RWPE2 (cell line): Measurements from ENCODE around the gene HIPK2.

Source experiments
- ATAC-seq: fragments of 200-7000 bp; cut with Tn5 transposase; 3 replicates; pipeline ENCODE4 v1.9.1; 2021; ENCODE audit warnings: low read depth
- DNase-seq: peaks from one replicate; pipeline ENCODE4 v3.0.0-alpha.2; 2020; ENCODE audit warnings: low spot score
- H3K27ac ChIP-seq: fragments of 450-650 bp; 2 replicates; pipeline ENCODE4 v1.5.1; 2017; ENCODE audit warnings: mild to moderate bottlenecking; ENCODE audit not compliant: poor library complexity, severe bottlenecking
- H3K27me3 ChIP-seq: fragments of 250-450 bp; sonication (Bioruptor Pico); 2 replicates; pipeline ENCODE4 v1.5.1; 2021; ENCODE audit warnings: mild to moderate bottlenecking, moderate library complexity; ENCODE audit not compliant: insufficient read depth, poor library complexity, severe bottlenecking
- H3K36me3 ChIP-seq: fragments of 250-450 bp; sonication (Bioruptor Pico); 2 replicates; pipeline ENCODE4 v1.5.1; 2020; ENCODE audit warnings: low read depth, mild to moderate bottlenecking, moderate library complexity
- H3K4me1 ChIP-seq: fragments of 250-450 bp; sonication (Bioruptor Pico); 2 replicates; pipeline ENCODE4 v1.5.1; 2021; ENCODE audit warnings: mild to moderate bottlenecking, moderate library complexity; ENCODE audit not compliant: insufficient read depth, poor library complexity, severe bottlenecking
- H3K4me3 ChIP-seq: fragments of 250-450 bp; sonication (Bioruptor Pico); 2 replicates; pipeline ENCODE4 v1.5.1; 2021; ENCODE audit warnings: mild to moderate bottlenecking, moderate library complexity; ENCODE audit not compliant: severe bottlenecking
- H3K9me3 ChIP-seq: fragments of 250-450 bp; sonication (Bioruptor Pico); 2 replicates; pipeline ENCODE4 v1.5.1; 2021; ENCODE audit warnings: mild to moderate bottlenecking, moderate library complexity; ENCODE audit not compliant: severe bottlenecking
- TF ChIP-seq, protein P1 (sequence below): fragments of 450-650 bp; IDR thresholded peaks from one replicate; pipeline ENCODE4 v1.5.1; 2017; ENCODE audit warnings: mild to moderate bottlenecking, moderate library complexity; ENCODE audit not compliant: poor library complexity, severe bottlenecking

HIPK2 gene

DNA sequence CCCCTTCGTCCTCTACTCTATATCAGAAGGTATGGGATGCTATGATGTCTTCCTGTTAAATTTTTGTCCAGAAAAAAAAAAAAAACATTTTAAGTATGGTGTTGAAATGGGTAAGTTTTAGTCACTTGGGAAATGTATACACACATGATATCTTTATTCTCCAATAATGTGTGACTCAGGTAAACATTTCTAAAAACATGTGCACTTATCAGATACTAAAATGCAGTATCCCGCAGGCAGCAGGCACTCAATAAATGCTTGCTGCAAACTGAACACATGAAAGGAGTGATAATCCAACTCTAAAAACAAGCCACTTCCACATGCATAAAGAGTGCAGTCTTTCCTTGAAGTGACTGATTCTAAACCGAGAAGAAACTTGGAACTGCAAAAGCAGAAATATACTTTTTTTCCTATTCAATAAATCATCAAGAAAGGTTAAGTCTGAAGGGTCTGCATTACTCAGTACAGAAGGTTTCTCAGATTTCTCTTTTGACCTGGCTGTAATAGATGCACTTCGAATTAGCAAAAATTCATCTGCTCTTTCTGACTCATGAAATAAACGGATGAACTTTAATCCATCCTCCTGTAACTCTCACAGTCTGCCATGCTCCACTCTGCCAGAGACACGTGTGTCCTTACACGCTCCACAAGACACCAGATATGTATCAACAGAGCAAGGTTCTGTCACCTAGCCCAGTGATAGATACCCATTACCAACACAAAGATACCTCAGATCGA lies 84.0 kb downstream of the HIPK2 start:
- no peak for DNase-seq
- no peak for ATAC-seq
- TF ChIP-seq, protein P1, sequence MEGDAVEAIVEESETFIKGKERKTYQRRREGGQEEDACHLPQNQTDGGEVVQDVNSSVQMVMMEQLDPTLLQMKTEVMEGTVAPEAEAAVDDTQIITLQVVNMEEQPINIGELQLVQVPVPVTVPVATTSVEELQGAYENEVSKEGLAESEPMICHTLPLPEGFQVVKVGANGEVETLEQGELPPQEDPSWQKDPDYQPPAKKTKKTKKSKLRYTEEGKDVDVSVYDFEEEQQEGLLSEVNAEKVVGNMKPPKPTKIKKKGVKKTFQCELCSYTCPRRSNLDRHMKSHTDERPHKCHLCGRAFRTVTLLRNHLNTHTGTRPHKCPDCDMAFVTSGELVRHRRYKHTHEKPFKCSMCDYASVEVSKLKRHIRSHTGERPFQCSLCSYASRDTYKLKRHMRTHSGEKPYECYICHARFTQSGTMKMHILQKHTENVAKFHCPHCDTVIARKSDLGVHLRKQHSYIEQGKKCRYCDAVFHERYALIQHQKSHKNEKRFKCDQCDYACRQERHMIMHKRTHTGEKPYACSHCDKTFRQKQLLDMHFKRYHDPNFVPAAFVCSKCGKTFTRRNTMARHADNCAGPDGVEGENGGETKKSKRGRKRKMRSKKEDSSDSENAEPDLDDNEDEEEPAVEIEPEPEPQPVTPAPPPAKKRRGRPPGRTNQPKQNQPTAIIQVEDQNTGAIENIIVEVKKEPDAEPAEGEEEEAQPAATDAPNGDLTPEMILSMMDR: no peak
- Histone ChIP-seq H3K9me3 (no peaks in the 10 kb centered on the region), H3K36me3 (peaks cover 8% of the 10 kb centered on the region), H3K27me3 (no peaks in the 10 kb centered on the region), H3K4me3 (no peak overlapping the region), H3K27ac (no peak overlapping the region), H3K4me1 (no peaks in the 10 kb centered on the region)

DNA sequence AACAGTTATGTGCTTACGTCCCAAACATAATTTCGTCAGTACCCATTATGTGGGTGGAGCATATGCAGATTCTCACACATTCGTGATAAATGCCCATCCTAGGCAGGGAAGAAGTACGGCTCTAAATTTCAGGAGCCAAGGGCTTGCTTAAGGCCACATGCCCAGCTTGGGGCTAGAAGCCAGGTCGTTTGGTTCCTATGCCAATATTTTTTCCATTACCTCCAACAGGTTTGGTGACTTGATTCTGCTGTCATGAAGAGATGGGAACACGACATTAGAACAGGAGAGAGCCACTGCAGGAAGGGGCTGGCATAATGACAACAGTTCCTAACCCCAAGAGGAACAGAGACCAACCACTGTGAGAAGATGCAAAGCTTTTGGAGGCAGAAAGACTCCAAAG lies 85.1 kb downstream of the HIPK2 start:
- Histone ChIP-seq H3K27me3 (no peaks in the 10 kb centered on the region), H3K36me3 (peaks cover 3% of the 10 kb centered on the region), H3K4me3 (no peak overlapping the region), H3K9me3 (no peaks in the 10 kb centered on the region), H3K4me1 (peaks cover 7% of the 10 kb centered on the region), H3K27ac (no peak overlapping the region)
- ATAC-seq (no peak), DNase-seq (no peak)
- TF ChIP-seq, protein P1: no peak

DNA sequence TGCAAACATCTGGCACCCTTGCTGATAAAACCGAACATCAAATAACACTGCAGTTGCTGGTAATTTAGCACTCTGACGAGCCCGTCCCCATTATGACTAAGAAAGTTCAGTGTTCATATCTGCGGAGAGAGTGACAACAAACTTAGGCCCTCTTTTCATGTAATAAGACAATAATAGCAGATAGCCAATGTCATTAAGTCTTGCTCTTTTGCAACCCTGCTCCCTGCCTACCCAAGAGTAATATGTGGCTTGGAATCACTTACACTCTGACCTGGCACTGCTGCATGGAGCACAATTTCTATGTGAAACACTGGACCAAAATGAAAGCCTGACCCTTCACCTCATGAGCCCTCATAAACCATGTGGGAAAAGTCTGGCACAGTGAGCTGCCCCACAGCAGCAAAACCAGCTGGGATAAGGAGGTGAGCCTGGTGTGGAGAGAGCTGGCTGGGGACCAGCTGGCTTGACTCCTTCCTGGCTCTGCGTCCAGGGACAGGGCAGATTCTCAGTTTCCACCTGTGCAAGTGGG lies 86.5 kb downstream of the HIPK2 start:
- TF ChIP-seq, protein P1: no peak
- ATAC-seq: no peak
- H3K27ac ChIP-seq: no peak overlapping the region

DNA sequence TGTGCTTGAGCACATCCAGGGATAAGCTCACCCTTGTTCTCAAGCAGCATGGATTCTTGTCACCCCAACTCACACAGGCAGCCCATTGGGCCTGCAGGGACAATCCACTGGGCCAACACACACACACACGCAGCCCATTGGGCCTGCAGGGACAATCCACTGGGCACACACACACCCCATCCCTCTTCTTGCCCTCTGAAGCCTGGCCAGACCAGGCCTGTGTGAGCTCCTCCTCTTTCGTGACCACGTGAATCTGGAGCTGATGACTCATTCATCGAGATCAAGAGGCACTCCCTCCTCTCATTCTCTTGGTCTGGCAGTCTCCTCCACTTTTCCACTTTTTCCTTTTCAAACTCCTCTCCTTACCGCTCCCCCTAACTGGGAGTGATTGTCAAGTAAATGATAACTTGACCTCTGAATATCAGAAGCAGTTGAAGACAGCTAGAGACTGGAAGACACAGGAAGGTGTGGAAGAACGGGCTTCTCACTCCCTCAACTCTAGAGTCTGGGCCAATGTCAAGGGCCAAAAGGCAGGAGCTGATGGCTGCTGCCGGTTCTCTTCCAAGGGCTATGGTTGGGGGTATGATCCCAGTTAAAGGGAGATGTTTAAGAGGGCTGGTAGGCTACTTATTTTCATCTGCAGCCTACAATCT lies 89.7 kb downstream of the HIPK2 start:
- Histone ChIP-seq H3K4me1 (peaks cover 17% of the 10 kb centered on the region), H3K27ac (no peak overlapping the region), H3K27me3 (no peaks in the 10 kb centered on the region), H3K36me3 (peaks cover 3% of the 10 kb centered on the region), H3K4me3 (no peak overlapping the region), H3K9me3 (no peaks in the 10 kb centered on the region)
- no peak for DNase-seq
- peak; percentile 73; the same call in 2 of the 3 replicates for ATAC-seq
- TF ChIP-seq, protein P1: no peak

More for the DNA sequence above, 86.5 kb downstream of the HIPK2 start:
- H3K4me1 ChIP-seq: peaks cover 9% of the 10 kb centered on the region
- peaks cover 3% of the 10 kb centered on the region for H3K36me3 ChIP-seq
- no peaks in the 10 kb centered on the region for H3K27me3 ChIP-seq
- no peak overlapping the region for H3K4me3 ChIP-seq
- no peaks in the 10 kb centered on the region for H3K9me3 ChIP-seq
- no peak for DNase-seq
